T-helper 2 cell (primary cell): ENCODE results near the gene DLGAP4.

Experiments
- DNase-seq, 5 experiments: peaks; one replicate each; pipeline versions ENCODE4 v3.0.0 to v3.0.0-alpha.2; 2012 to 2022

Gene DLGAP4

GRCh38 chr20:36333841-36334240 lies 27.7 kb downstream of the DLGAP4 start:
- no peak for DNase-seq

DNA sequence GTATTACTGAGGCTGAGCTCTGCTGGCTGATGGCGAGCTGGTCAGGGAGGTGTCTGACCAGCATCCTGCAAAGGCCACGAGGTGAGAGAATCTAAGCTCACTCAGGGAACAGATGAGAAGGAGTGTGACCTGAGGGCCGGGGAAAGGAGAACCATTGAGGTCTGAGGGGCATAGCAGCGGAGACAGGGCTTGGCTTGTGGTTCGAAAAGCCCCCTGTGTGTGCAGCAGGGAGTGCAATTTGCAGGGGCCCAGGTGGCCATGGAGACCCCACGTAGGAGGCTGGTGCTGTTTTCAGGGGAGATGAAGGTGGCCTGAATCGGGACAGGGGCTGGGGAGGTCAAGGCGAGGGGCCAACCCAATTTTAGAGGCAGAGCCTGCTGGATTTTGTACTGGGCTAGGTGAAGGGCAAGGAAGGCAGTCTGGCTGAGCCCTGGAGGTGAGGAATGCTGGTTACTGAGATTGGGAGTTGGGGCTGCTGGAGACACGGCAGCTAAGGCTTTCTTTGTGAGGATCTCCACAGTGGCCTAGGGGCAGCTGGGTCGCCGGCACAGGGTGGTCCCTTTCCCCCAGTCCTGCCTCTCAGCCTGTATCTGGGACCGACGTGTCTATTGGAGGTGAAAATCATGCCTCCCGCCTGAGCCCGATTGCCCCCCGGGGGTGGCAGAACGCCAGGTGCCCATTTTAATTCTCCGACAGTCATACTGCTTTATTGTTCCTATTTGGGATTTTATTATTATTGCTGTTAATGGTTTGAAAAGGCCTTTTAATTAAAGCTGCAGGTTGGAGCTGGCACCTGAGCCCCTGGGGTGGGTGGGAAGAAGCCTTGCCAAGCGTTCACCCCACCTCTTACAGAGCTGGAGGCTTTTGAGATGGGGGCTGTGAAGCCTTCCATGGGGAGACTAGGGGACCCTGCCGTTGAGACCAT lies 28.4 kb downstream of the DLGAP4 start:
- DNase-seq: no peak

DNA sequence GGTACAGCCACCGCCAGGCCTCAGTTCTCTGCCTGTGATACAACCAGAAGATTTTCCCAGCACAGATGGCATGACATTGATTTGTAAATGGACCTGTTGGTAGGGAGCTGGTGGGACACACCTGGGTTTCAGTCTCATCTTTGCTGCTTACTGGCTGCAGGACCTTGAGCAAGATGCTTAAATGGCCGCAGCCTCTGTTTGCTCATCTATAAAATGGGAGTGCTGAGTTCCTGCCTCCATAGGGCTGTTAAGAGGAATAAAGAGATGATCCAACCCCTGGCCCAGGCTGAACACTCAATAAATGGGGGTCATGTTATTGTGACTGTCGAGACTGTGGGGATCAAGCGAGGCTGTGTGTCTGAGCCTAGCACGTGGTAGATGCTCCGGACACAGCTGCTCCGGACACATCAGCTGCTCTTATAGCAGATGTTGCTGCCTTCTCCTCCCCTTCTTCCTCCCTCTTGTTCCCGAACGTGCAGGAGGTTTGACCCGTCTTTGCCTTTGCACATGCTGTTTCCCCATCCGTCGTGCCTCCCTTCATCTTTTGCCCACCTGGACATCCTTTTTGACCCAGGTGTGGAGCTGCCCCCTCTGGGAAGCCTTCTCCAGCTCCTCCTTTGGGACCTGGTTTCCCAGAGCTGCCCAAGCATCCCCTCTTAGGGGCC lies 29.2 kb downstream of the DLGAP4 start:
- no peak for DNase-seq

DNA sequence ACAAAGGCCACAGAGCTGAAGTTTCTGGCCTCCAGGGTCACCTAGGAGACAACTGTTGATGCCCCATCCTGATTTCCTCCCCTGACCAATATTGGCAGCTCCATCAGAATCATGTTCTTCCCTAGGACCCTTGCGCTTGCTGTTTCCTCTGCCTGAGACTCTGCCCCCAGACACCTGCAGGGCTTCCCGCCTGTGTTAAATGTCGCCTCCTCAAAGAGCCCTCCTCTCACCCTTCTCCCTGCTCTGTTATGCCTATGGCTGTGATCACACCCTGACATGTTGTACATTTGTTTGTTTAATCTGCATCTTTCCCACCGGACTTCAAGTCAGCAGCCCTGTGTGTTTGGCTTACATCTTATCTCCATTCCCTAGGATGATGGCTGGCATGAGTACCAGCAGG lies 30.1 kb downstream of the DLGAP4 start:
- DNase-seq: no peak

DNA sequence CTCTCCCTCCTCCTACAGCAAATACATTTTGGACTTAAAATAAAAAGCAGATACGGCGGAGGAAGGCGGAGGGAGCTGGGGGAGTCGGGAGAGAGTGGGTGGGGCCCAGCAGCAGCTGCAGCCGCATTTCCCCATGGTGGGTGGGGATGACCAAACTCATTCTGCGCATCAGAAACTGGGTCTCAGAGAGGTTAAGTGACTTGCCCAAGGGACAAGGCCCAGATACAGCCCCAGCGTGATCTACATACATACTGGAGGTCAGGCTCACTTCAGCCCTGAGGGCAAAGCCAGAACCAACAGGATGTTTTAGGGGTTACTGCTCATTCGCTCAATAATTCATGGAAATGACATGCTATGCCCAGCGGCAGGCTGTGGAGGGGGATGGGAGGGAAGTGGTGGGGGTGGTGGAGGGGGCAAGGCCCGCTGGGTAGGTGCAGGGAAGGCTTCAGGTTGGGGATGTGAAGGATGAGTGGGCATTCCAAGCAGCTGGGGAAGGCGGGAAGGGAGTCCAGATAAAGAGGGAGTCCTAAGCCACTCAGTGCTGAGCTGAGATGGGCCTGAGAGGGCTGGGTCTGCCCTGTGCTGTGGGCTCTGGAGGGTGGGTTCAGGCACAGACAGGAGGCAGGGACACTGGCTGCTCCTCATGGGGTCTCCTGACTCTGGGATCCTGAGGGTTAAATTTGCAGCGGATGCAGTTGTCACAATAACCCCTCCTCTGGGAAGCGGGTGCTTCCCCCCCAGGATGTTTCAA lies 31.0 kb downstream of the DLGAP4 start:
- no peak for DNase-seq

DNA sequence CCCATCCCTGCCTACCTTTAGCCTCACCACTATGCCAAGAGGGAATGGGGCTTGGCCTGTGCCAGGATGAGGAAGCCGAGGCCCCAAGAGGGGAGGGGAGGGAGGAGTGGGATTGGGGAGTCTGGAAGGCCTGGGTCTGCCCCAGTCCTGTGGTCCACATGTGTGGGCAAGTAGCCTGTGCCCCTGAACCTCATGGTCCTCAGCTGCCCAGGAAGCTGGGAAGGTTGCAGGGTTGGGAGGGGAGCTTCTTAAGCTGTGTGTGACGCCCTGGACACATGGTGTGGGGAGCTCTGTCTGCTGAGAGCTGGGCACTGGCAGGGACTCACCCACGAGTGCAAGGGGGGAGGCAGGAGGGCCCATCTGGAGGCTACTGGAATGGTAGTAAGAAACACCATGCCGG lies 31.7 kb downstream of the DLGAP4 start:
- no peak for DNase-seq

DNA sequence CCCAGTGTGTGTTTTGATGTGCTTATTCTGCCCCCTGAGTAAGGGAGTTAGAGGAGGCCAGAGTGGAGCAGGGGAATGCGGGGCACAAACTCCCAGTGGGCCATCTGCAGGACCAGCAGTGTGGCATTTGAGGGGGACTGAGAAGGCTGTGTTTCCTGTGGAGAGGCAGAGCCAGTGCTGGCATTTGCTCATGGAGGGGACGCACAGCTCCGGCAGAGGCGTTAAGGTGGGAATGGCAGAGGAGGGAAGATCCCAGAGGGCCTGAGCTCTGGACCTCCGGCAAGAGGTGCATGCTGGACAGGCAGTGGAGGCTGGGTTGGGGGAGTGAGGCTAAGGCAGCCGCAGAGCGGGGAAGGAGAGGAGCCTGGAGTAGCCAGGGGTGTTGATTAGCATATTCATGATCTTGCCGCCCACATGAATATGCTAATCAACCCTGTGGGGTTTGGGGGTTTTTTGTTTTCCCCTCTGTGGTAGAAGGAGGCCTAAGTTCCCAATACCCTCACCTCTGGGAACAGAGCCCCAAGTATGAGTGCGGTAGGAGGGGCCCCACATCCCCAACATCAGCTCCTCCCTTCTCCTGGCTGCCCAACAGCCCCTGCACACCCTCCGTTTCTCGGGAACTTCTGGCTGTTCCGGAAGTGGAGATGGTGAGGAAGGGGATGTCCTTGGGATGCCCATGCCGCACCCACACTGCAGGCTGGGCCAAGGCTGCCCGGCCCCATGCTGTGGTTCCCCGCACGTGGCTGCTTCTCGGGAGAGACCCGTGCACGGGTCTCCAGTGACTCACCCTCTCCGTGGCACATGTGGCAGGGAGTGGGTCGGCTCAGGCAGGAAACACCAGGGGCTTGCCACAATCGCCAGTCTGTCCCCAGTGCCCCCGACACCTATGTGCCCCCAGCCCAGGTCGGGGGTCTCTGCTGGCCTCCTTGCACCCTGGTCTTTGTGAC lies 33.8 kb downstream of the DLGAP4 start:
- DNase-seq: no peak

DNA sequence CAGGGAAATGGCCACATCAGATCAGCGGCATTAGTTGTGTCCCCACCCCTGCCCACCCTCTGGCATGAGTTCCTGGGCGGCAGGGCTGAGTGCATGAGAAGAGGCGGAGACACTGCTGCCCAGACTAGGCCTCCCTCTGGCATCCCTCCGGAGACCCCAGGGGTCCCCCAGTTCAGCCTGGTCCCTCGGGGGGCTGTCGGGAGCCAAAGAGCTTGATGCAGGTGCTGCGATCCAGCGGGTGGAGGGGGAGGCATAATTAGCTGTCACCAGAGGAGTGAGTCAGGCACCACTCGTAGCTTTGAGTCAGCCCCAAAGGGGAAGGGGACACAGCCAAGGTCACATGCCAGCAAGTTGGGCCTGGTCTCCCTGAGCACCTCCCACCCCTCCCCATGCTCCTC lies 34.5 kb downstream of the DLGAP4 start:
- no peak for DNase-seq

DNA sequence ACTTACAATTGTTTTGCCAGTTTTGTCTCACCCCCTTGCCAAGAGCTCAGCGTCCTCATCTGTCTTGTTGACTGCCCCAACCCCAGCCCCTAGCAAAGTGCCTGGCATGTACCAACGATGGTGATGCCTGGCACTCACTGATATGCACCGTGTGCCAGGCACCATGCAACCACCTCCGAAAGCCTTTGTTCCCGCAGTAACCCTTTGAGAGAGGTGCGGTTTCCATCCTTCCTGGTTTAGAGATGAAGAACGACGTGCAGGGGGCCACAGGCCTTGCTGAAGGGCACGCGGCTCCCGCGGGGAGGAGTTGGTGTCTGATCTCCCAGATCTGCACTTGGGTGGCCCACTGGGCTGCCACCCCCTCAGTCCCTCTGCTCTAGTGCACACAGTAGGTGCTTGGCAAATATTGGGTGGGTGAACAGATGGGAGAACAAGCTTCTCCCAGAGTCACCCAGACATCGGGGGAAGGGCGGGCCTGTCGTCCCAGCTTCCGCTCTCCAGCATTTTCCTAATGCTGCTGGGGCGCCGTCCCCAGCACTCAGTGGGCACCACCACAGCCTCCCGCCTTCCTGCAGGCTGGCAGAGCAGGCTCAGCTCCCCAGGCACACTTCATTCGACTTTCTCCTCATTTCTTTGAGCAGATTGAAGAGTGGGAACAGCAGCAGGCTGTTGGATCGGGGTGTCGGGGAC lies 35.3 kb downstream of the DLGAP4 start:
- no peak for DNase-seq

DNA sequence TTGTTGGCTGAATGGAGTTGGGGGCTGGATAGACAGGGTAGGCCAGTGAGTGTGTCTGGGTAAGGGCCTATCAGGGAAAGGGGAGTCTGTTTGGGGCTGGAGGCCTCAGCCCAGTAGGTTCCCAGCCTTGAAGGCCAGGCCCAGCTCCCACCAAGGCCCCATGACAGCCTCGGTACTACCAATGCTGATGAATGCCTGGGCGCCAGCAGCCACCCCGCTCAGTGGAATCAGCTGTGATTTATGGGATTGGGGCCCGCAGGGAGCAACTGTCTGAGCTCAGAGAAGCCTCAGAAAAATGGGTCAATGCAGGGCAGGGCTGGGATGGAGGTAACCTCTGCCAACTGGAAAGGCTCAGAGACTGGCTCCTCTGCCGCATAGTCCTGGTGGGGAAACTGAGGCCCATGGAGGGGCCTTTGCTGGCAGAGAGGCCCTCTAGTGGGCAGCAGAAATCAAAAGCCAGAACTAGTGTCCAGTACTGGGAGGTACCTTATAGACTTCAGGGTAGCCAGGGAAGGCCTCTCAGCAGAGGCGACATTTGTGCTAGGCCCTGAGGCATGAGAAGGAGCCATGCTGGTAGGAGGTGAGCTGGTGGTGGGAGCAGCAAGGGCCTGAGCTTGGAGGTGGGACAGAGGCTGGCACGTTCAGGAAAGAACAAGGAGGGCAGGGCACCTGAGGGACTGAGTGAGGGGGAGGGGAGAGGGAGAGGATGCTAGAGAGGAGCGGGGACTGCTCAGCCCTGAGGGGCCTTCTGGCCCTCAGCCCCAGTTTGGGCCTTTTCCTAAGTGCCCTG lies 36.4 kb downstream of the DLGAP4 start:
- no peak for DNase-seq

- DNase-seq: no peak
Measured at GRCh38 chr20:36343641-36344040, 37.5 kb downstream of the DLGAP4 start.

DNA sequence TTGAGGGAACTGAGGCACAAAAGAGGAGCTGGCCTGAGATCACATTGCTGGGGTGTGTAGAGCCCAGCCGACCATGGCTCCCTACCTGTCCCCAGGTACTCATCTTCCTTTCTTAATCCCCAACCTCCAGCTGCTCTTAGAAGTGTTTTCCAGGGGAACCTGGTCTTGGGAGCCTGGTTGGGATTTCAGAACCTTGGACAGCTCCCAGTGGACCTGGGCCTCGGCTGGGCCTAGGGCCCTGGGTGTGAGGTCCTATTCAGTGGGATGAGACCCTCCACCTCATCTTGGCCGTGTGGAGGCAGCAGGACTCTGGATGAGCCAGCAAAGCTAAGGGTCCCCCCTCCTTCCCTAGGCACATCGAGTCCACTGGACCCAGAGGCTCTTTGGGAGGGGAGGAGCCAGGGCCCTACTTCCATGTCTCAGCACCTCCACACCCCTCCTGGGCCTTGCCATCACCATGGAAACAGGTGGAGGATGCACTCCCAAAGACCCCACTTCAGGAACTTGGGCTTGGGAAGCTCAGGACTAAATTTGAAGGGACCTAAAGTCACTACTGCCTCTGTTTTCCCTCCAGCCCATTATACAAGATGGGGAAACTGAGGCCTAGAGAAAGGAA lies 38.5 kb downstream of the DLGAP4 start:
- DNase-seq: peak in 1 of 5 experiments; percentile 19

DNA sequence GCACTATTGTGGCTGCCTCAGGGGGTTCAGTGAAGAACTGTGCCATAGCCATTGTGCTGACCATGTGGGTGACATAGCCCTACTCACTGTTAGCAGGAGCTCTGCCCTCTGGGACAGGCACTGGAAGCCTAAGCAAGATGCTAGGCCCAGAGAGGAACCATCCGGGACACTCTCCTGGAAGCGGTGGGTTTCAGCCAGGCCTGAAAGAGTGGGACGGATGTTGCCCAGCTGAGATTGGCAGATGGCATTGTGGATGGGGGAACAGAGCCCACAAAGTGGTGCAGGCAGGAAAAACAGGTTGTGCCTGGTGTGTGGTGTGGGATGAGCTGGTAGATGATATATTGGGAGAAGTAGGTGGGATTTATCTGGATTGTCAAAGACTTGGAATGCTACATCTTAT lies 40.1 kb downstream of the DLGAP4 start:
- no peak for DNase-seq

GRCh38 chr20:36349384-36350170 lies 43.4 kb downstream of the DLGAP4 start:
- DNase-seq: no peak

DNA sequence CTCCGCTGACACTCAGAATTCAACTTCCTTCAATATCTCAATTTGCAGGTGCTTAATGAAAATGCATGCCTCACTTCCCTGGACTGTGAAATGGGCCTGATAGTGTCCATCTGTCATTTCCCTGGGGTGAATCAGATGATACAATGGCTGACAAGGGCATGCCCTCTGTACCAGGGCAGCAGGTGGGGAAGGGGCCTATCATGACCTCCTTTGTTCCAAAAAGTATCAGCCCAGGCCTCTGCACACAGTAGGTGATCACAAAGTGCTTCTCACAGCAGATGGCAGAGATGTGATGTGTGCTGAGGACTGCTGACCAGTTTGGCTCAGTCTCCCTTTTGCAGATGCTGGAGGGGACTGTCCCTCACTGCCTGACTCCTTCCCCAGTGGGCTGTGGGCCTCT lies 44.3 kb downstream of the DLGAP4 start:
- no peak for DNase-seq

DNA sequence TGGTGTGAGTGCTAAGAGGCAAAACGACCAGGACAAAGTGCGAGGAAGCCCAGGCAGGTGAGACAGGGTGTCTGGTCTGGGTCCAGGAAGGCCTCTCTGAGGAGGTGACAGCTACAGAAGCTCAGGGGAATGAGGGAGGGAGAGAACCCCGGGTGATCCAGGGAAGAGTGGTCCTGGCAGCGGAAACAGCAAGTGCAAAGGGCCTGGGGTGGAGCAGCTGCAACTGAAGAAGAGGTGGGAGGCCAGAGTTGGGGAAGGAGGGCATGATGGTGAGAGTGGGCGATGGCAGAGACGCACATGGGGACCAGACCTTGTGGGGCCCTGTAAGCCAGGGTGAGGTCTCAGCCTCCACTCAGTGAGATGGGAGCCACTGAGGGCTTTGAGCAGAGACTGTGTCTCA lies 45.8 kb downstream of the DLGAP4 start:
- DNase-seq: no peak

DNA sequence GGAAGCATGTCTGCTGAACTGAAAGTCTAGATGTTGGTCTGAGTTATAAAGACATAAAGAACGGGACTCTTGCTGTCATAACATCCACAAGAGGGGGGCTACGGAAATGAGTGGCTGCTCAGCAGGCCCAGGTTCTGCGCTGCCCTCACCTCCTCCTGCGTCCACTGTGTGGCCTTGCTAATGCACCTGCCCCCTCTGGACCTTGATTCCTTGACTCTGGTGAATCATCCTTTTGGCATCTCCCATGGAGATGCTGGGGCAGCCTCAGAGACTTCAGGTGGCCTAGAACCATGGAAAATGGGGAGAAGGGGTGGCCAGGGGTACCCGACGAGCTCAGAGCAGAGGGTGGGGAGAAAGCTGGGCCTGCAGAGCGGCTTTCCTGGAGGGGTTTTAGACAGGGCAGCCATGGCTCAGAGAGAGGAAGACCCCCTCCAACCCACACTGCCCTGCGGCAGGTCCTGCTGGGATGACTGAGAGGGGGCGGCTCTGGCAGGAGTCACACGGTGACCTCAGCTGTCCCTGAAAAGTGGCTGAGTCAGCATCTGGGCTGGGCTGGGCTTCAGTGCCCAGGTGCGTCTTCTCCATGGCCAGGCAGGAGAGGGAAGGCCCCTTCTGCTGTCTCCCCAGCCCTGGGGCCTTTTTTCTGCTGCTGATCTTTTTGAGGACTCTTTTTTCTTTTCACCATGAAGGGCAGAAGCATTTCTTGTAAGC lies 46.9 kb downstream of the DLGAP4 start:
- DNase-seq: no peak

DNA sequence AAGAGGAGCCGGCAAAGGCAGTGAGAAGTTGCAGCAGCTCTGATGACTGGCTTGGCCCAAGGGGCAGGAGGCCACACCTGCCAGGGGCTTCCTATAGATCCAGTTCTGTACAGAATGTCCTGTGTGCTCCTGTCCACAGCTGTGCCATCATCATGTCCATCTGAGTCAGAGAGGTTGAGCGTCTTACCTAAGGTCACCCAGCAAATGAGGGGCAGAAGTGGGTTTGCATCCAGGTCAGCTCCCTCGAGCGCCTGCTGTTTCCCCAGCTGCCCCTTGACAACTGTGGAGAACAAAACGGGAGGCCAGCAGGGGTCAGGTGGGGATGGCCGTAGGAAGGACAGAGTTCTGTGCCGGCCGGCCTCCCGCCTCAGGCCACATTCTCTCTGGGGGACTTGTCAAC lies 47.6 kb downstream of the DLGAP4 start:
- no peak for DNase-seq
